ENCODE data around the gene FARP1. TPM values are rescaled to one million over a fixed set of nuclear protein-coding genes. Genes with fewer than 3 reads are reported as not detected.

The FARP1 gene
- total RNA-seq, 1 donor from 2014 or later, result 110 TPM

GRCh38 chr13:98189841-98190505 is 47.1 kb downstream of the FARP1 start:
- no peak overlapping the region for H3K4me3 ChIP-seq
- no peaks in the 10 kb centered on the region for H3K27me3 ChIP-seq (ENCODE audit: low read depth)
- no peaks in the 10 kb centered on the region for H3K36me3 ChIP-seq
- TF ChIP-seq, protein P1, sequence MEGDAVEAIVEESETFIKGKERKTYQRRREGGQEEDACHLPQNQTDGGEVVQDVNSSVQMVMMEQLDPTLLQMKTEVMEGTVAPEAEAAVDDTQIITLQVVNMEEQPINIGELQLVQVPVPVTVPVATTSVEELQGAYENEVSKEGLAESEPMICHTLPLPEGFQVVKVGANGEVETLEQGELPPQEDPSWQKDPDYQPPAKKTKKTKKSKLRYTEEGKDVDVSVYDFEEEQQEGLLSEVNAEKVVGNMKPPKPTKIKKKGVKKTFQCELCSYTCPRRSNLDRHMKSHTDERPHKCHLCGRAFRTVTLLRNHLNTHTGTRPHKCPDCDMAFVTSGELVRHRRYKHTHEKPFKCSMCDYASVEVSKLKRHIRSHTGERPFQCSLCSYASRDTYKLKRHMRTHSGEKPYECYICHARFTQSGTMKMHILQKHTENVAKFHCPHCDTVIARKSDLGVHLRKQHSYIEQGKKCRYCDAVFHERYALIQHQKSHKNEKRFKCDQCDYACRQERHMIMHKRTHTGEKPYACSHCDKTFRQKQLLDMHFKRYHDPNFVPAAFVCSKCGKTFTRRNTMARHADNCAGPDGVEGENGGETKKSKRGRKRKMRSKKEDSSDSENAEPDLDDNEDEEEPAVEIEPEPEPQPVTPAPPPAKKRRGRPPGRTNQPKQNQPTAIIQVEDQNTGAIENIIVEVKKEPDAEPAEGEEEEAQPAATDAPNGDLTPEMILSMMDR (IDR thresholded peaks at IDR 0.05), result no peak
- no peaks in the 10 kb centered on the region for H3K9me3 ChIP-seq
- peaks cover 23% of the 10 kb centered on the region for H3K4me1 ChIP-seq
- H3K27ac ChIP-seq, result no peak overlapping the region
- no peak for DNase-seq
- intact Hi-C loops (cut with DNase I), result no loop called here
- no peak for ATAC-seq

DNA sequence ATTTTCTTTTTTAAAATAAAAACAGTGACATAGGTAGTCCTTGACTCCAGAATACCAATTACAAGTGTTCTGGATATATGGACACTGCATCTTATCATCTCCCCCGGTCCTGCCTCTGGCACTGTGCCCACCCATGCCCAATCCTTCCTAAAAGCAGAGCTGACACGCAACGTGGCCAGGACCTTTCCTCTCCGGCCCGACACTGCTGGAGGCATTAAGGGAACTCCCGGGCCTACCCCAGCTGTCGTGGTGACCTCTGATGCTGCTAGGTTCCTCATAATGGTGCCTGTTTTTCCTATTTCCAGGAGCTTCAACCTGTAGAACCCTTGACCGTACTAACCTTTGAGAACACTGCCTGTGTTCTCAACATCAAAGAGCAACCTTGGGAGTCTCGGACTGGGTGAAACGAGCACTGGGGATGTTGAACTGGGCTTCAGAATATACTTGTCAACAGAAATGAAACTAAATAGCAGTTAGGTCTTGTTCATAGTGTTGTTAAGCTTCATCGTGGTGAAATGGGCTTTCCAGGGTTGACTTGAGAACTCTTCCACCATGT is 48.1 kb downstream of the FARP1 start:
- no peak for ATAC-seq
- intact Hi-C loops (cut with DNase I), result no loop called here
- Histone ChIP-seq H3K36me3 (no peaks in the 10 kb centered on the region), H3K27ac (no peak overlapping the region), H3K9me3 (no peaks in the 10 kb centered on the region), H3K4me1 (peaks cover 23% of the 10 kb centered on the region), H3K4me3 (no peak overlapping the region), H3K27me3 (ENCODE audit: low read depth) (no peaks in the 10 kb centered on the region)
- no peak for DNase-seq
- TF ChIP-seq, protein P1 (IDR thresholded peaks at IDR 0.05), result no peak

DNA sequence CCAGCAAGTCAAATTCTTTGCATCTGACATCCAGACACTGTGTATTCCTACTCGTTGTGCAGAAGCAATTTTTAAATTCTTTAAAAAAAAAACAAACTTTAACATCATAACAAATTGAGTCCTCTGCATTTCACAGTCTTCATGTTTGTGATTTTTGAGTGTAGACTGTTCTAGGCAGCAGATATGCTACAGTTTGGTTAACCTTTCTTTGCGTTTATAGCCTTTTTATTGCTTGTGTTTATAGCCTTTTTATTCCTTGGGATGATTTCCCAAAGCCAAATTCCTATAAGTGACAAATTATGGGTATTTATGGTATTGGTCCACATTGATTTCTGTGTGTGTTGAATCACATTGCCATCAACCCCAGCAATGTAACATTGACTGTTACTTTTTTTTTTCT is 49.1 kb downstream of the FARP1 start:
- no peak overlapping the region for H3K27ac ChIP-seq

DNA sequence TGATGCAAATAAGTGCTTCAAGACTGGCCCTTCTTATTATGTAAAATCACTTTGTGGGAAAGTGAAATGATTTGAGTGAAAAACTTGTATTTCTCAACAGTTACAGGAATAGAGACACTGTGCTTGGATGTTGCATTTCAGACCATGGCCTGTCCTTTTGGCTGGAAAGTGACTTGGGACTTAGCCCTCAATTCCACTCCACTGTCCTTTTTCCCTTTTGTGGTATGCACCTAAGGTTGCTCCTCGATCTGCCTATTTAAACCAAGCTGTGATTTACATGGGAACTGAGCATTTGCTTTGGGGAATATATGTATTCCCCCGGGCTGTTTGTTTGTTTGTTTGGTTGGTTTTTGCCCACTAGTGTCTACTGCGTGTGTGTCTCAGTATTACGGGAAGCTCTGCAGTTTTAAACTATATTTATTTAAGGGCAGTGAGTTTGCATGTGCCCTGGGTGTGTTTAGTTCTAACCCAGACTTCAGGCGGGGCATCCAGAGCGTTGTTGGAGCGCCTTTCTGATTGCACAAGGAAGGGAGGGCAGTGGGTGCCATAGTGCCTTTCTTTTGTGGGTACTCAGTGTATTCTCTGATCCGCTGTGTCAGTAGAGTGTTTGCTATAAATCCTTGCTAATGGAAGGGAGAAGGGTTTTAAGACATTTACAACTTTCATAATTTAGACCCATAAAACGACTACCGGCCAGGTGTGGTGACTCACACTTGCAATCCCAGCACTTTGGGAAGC is 52.3 kb downstream of the FARP1 start:
- TF ChIP-seq, protein P1 (IDR thresholded peaks at IDR 0.05), result no peak
- Histone ChIP-seq H3K9me3 (no peaks in the 10 kb centered on the region), H3K4me1 (peaks cover 7% of the 10 kb centered on the region), H3K36me3 (no peaks in the 10 kb centered on the region), H3K27ac (no peak overlapping the region), H3K4me3 (no peak overlapping the region), H3K27me3 (ENCODE audit: low read depth) (no peaks in the 10 kb centered on the region)
- DNase-seq (no peak), ATAC-seq (peak in 1 of 2 donors; percentile 58)
- intact Hi-C loops (cut with DNase I), result no loop called here

More for the DNA sequence above, 49.1 kb downstream of the FARP1 start:
- no peaks in the 10 kb centered on the region for H3K36me3 ChIP-seq
- DNase-seq (no peak), ATAC-seq (no peak)
- TF ChIP-seq, protein P1 (IDR thresholded peaks at IDR 0.05), result no peak
- peaks cover 23% of the 10 kb centered on the region for H3K4me1 ChIP-seq
- intact Hi-C loops (cut with DNase I), result no loop called here
- no peaks in the 10 kb centered on the region for H3K27me3 ChIP-seq (ENCODE audit: low read depth)
- no peak overlapping the region for H3K4me3 ChIP-seq
- no peaks in the 10 kb centered on the region for H3K9me3 ChIP-seq

DNA sequence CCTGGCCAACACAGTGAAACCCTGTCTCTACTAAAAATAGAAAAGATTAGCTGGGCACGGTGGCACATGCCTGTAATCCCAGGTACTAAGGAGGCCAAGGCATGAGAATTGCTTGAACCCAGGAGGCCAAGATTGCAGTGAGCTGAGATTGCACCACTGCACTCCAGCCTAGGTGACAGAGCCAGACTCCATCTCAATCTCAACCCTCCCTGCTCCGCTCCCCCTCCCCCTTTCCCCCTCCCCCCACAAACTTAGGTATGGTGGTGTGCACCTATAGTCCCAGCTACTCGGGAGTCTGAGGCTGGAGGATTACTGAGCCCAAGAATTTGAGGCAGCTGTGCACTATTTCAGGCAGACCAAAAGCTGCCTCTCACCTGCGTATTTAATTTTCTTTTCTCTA is 55.8 kb downstream of the FARP1 start:
- Histone ChIP-seq H3K4me3 (no peak overlapping the region), H3K36me3 (no peaks in the 10 kb centered on the region), H3K4me1 (no peaks in the 10 kb centered on the region), H3K27ac (no peak overlapping the region), H3K9me3 (no peaks in the 10 kb centered on the region), H3K27me3 (ENCODE audit: low read depth) (no peaks in the 10 kb centered on the region)
- DNase-seq (no peak), ATAC-seq (no peak)
- TF ChIP-seq, protein P1 (IDR thresholded peaks at IDR 0.05), result no peak
- intact Hi-C loops (cut with DNase I), result no loop called here

Data from lower lobe of right lung (tissue), 2 donors.